Thymus (tissue), 11 donors: ENCODE data around the gene DESI1. TPM values are rescaled to one million over a fixed set of nuclear protein-coding genes. Genes with fewer than 3 reads are reported as not detected.

ENCODE experiments used
- DNase-seq, 9 donors: peaks; one replicate each; pipeline ENCODE4 v3.0.0-alpha.2; 2013; ENCODE audit warnings: low spot score in 9 of 9, low read depth in 6 of 9, missing footprints in 1 of 9
- H3K27ac ChIP-seq, 2 donors: one replicate each; pipeline ENCODE4 v1.5.1; 2013; ENCODE audit warnings: control low read depth in 1 of 2, low read depth in 1 of 2, low read length in 1 of 2, mild to moderate bottlenecking in 1 of 2, moderate library complexity in 1 of 2
- H3K27me3 ChIP-seq, 2 donors: one replicate each; pipeline ENCODE4 v1.5.1; 2013; ENCODE audit warnings: low read length in 1 of 2; ENCODE audit not compliant: control insufficient read depth in 2 of 2, insufficient read depth in 1 of 2
- H3K36me3 ChIP-seq, 2 donors: one replicate each; pipeline ENCODE4 v1.5.1; 2013; ENCODE audit warnings: low read length in 1 of 2, mild to moderate bottlenecking in 1 of 2, moderate library complexity in 1 of 2; ENCODE audit not compliant: control insufficient read depth in 2 of 2, insufficient read depth in 2 of 2
- H3K4me1 ChIP-seq, 2 donors: one replicate each; pipeline ENCODE4 v1.5.1; 2013; ENCODE audit warnings: low read length in 2 of 2; ENCODE audit not compliant: control insufficient read depth in 2 of 2, insufficient read depth in 2 of 2
- H3K4me3 ChIP-seq, 2 donors: one replicate each; pipeline ENCODE4 v1.5.1; 2013; ENCODE audit warnings: low read length in 2 of 2, control low read depth in 1 of 2, mild to moderate bottlenecking in 1 of 2
- H3K9me3 ChIP-seq, 2 donors: one replicate each; pipeline ENCODE4 v1.5.1; 2013; ENCODE audit warnings: low read length in 1 of 2, mild to moderate bottlenecking in 1 of 2; ENCODE audit not compliant: control insufficient read depth in 2 of 2, insufficient read depth in 1 of 2
- WGBS: extraction: QIAGEN DNeasy Blood & Tissue Kit; methylation state at CpG from one replicate; pipeline ENCODE4 v1.1.7; 2013; 5-methylcytosine and 5-hydroxymethylcytosine counted together
- polyA plus RNA-seq: library from polyadenylated mRNA; stranded (reverse); fragments of 200-250 nt; gene quantifications from one replicate; pipeline ENCODE4 v1.2.3, GENCODE V29; 2013
- total RNA-seq: library from RNA; stranded (reverse); fragments of 120-200 nt; gene quantifications from one replicate; pipeline ENCODE4 v1.2.4, GENCODE V29; 2013
- donor health status: healthy.

The DESI1 gene
- total and polyA plus RNA-seq, 2 donors: 11.9 to 14.6 TPM

- Histone ChIP-seq H3K9me3 (no peaks in the 10 kb centered on the region), H3K4me1 (peaks cover 7 to 8% of the 10 kb centered on the region in 2 donors), H3K27ac (no peak overlapping the region), H3K4me3 (no peak overlapping the region), H3K27me3 (no peaks in the 10 kb centered on the region), H3K36me3 (peaks cover 53 to 73% of the 10 kb centered on the region in 2 donors)
- 98% methylated on average over 7 of the region's 7 CpGs for WGBS
- no peak for DNase-seq
Observed at GRCh38 chr22:41625577-41625976, 4.7 kb upstream of the DESI1 start.

- 8% methylated on average over 8 of the region's 8 CpGs for WGBS
- Histone ChIP-seq H3K4me3 (peak overlapping the region; percentile 78 to 85), H3K9me3 (no peaks in the 10 kb centered on the region), H3K4me1 (peaks cover 12 to 16% of the 10 kb centered on the region in 2 donors), H3K27ac (peak overlapping the region in 1 of 2 donors; percentile 94), H3K36me3 (peaks cover 28 to 40% of the 10 kb centered on the region in 2 donors), H3K27me3 (no peaks in the 10 kb centered on the region)
- DNase-seq: no peak
Observed at GRCh38 chr22:41621911-41622179, 1.0 kb upstream of the DESI1 start.

DNA sequence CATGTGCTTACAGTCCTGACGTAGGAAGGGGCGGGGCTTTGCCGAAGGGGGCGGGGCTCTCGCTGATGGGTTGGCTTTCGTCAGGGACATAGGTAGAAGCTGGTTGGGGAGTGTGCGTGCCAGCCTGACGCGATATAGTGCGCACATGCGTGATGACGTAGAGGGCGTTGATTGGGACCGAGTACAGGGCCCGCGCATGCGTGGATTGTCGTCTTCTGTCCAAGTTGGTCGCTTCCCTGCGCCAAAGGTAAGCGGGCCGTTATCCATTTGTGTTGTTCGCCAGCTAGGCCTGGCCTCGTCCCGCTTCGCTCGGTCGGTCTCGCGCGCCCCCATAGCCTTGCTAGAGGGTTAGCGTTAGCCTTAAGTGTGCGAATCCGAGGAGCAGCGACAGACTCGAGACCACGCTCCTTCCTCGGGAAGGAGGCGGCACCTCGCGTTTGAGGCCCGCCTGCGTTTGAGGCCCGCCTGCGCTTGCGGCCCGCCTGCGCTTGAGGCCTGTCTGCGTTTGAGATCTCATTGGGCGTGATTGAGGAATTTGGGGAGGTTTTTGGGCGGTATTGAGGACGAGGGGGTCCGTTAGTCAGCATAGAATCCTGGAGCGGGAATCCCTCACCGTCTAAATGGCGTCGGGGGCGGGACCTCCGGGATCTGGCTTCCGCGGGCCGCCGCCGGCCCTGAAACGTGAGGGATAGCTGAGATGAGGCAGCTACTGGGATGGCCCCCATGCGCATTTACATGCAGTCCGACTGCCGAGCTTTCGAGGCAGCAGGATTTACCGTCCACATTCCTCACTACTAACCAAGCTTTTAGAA, 462 bp upstream of the DESI1 start, which contains the start of gene XRCC6:
Gene XRCC6, plus strand, starts transcription at position 197 of the 812 bp plus-strand sequence. CDS start 710 bp downstream, outside the sequence.
- Histone ChIP-seq H3K4me1 (peaks cover 12 to 16% of the 10 kb centered on the region in 2 donors), H3K27me3 (no peaks in the 10 kb centered on the region), H3K36me3 (peaks cover 23 to 36% of the 10 kb centered on the region in 2 donors), H3K27ac (peak within 1 kb of the TSS; percentile 94 to 95), H3K4me3 (peak within 1 kb of the TSS; percentile 78 to 88), H3K9me3 (no peaks in the 10 kb centered on the region)
- peak; percentile 99 to 100 (median 99) for DNase-seq
- WGBS: under 1% methylated on average over 70 of the region's 70 CpGs

DNA sequence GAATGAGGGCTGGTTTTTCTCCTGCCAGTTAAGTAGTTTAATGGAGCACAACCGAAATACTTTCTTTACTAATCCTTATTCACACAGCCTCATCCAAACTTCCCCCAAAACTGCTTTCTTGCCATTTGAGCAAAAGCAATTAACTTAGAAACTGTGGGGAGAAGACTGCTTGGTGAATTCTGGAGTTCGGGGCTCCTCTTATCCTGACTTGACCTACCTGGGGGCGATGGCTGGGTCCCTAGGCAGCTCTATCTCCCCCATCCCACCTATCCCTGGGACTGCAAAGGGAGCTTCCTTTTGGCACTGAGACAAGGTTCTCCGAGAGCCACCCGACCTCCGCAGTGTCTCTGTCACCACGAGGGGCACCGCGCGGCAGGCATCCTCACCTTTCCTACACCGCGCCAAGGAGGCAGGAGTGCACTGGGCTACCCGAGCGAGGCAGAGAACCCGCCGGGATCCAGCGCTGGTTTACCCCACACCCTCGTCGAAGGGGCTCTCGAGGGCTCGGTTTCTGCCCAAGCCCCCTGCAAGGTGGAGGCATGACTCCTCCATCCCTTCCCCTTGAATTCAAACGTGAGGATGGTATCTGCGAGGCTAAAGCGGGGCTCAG, 759 bp downstream of the DESI1 start:
- Histone ChIP-seq H3K9me3 (no peaks in the 10 kb centered on the region), H3K4me1 (peaks cover 12 to 16% of the 10 kb centered on the region in 2 donors), H3K27ac (peak overlapping the region; percentile 79 to 95), H3K36me3 (peaks cover 13 to 26% of the 10 kb centered on the region in 2 donors), H3K4me3 (peak overlapping the region; percentile 78 to 88), H3K27me3 (no peaks in the 10 kb centered on the region)
- WGBS: 4% methylated on average over 24 of the region's 24 CpGs
- DNase-seq: peak in 5 of 9 donors; percentile 16 to 52 (median 31)

GRCh38 chr22:41613456-41613855, 7.4 kb downstream of the DESI1 start:
- 99% methylated on average over 2 of the region's 2 CpGs for WGBS
- Histone ChIP-seq H3K4me3 (no peak overlapping the region), H3K36me3 (no peaks in the 10 kb centered on the region), H3K4me1 (no peaks in the 10 kb centered on the region), H3K27me3 (no peaks in the 10 kb centered on the region), H3K9me3 (no peaks in the 10 kb centered on the region), H3K27ac (no peak overlapping the region)
- no peak for DNase-seq

DNA sequence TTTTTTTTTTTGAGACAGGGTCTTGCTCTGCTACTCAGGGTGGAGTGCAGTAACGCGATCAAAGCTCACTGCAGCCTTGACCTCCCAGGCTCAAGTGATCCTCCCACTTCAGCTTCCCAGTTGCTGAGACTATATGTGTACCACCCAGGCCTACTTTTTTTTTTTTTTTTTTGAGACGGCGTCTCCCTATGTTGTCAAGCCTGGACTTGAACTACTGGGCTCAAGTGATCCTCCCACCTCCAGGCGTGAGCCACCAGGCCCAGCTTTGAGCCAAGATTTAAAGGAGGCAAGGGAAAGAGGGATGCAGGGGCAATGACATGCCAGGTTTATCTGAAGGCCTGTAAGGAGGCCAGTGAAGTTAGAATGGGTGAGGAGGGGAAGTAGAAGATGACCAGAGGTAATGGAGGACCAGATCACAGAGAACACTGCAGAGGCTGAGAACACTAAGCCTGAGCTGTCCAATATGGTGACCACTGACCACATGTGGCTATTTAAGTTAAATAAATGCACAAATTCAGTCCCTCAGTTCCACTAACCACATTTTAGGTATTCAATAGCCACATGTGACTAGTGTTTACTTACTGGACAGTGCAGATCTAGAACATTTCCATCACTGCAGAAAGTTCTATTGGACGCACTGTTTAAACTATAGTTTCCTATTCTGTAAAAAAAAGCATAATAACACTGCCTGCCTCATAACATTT, 8.1 kb downstream of the DESI1 start:
- Histone ChIP-seq H3K27me3 (no peaks in the 10 kb centered on the region), H3K9me3 (no peaks in the 10 kb centered on the region), H3K4me1 (no peaks in the 10 kb centered on the region), H3K36me3 (no peaks in the 10 kb centered on the region), H3K4me3 (no peak overlapping the region), H3K27ac (no peak overlapping the region)
- no peak for DNase-seq
- WGBS: 98% methylated on average over 6 of the region's 6 CpGs

GRCh38 chr22:41608386-41608785, 12.5 kb downstream of the DESI1 start:
- no peak for DNase-seq
- H3K27me3 ChIP-seq: no peaks in the 10 kb centered on the region
- H3K36me3 ChIP-seq: peaks cover 17 to 29% of the 10 kb centered on the region in 2 donors
- WGBS: 98% methylated on average over 3 of the region's 3 CpGs
- H3K4me1 ChIP-seq: peaks cover 0 to 4% of the 10 kb centered on the region in 2 donors
- no peak overlapping the region for H3K27ac ChIP-seq
- no peak overlapping the region for H3K4me3 ChIP-seq
- no peaks in the 10 kb centered on the region for H3K9me3 ChIP-seq

DNA sequence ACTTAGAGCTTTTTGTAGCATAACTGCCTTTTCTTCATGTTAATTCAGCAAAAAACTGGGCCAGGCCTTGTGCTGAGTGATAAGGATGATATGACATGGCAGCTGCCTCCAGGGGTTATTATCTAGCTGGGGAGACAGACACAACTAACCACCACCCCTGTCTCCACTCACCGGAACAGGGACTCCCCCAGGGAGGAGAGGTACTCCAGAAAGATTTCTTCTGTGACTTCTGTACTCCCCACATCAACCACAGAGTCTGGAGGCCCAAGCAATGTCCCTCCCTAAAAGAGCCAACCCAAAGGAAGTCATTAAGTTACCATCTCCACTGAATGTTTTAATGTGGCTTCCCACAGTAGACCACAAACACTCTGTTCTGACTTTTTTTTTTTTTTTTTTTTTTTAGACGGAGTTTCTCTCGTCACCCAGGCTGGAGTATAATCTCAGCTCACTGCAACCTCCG, 16.9 kb downstream of the DESI1 start:
- Histone ChIP-seq H3K27ac (no peak overlapping the region), H3K9me3 (no peaks in the 10 kb centered on the region), H3K4me3 (no peak overlapping the region), H3K36me3 (peaks cover 39 to 65% of the 10 kb centered on the region in 2 donors), H3K4me1 (peaks cover 0 to 4% of the 10 kb centered on the region in 2 donors), H3K27me3 (no peaks in the 10 kb centered on the region)
- DNase-seq: peak in 1 of 9 donors; percentile 49
- WGBS: 27% methylated on average over 4 of the region's 4 CpGs

- 97% methylated on average over 8 of the region's 8 CpGs for WGBS
- Histone ChIP-seq H3K9me3 (no peaks in the 10 kb centered on the region), H3K4me3 (no peak overlapping the region), H3K4me1 (peaks cover 0 to 4% of the 10 kb centered on the region in 2 donors), H3K27me3 (no peaks in the 10 kb centered on the region), H3K27ac (no peak overlapping the region), H3K36me3 (peaks cover 35 to 60% of the 10 kb centered on the region in 2 donors)
- no peak for DNase-seq
Observed at GRCh38 chr22:41600976-41601375, 19.9 kb downstream of the DESI1 start.
